D721Med (cell line): ENCODE results near the gene FAAP100.
A peak's percentile ranks its signal among the peaks of the same experiment; 100 is the strongest.

Experiments used
- DNase-seq: peaks from one replicate; pipeline ENCODE4 v3.0.0; 2011; ENCODE audit warnings: low spot score; ENCODE audit not compliant: insufficient read length
- FAIRE-seq: peaks from 2 replicates; lab custom pipeline; 2011; peaks lifted over from hg19 to GRCh38; lab: Jason Lieb, UNC
- TF ChIP-seq, protein P1 (sequence below): IDR thresholded peaks from 2 replicates; pipeline ENCODE4 v1.5.1; 2012; ENCODE audit warnings: mild to moderate bottlenecking, control low read depth; ENCODE audit not compliant: insufficient read depth; ENCODE audit errors: missing control alignments

The FAAP100 gene

DNA sequence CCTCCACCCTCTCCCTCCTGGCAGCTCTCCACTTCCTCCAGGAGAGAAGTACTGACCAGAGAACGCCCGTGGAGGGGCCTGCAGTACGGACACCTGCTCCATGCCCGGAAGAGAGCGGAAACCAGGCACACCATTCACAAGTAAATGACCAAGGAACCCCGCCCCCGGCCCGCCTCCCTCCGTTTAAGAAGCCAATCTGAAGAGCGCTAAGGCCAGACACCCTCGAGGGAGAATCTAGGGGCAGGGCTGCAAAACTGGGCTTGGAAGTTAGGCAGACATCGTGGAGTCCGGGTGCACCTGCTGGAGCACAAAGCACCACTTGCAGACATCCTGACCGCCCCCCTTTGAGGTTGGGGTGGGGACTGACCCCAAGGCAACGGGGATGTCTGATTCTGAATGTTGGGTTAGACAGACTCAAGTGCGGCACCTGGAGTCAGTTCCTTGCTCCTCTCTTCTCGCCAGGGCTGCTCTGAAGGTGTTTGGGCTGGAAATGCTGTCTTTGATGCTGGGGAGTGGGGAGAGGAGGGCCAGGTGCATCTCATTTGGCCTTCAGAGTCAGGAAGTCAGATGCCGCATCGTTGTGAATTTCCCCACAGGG, 964 bp upstream of the FAAP100 start:
- no peak for FAIRE-seq
- peak; percentile 89 for DNase-seq
- TF ChIP-seq, protein P1, sequence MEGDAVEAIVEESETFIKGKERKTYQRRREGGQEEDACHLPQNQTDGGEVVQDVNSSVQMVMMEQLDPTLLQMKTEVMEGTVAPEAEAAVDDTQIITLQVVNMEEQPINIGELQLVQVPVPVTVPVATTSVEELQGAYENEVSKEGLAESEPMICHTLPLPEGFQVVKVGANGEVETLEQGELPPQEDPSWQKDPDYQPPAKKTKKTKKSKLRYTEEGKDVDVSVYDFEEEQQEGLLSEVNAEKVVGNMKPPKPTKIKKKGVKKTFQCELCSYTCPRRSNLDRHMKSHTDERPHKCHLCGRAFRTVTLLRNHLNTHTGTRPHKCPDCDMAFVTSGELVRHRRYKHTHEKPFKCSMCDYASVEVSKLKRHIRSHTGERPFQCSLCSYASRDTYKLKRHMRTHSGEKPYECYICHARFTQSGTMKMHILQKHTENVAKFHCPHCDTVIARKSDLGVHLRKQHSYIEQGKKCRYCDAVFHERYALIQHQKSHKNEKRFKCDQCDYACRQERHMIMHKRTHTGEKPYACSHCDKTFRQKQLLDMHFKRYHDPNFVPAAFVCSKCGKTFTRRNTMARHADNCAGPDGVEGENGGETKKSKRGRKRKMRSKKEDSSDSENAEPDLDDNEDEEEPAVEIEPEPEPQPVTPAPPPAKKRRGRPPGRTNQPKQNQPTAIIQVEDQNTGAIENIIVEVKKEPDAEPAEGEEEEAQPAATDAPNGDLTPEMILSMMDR: peak; percentile 8

DNA sequence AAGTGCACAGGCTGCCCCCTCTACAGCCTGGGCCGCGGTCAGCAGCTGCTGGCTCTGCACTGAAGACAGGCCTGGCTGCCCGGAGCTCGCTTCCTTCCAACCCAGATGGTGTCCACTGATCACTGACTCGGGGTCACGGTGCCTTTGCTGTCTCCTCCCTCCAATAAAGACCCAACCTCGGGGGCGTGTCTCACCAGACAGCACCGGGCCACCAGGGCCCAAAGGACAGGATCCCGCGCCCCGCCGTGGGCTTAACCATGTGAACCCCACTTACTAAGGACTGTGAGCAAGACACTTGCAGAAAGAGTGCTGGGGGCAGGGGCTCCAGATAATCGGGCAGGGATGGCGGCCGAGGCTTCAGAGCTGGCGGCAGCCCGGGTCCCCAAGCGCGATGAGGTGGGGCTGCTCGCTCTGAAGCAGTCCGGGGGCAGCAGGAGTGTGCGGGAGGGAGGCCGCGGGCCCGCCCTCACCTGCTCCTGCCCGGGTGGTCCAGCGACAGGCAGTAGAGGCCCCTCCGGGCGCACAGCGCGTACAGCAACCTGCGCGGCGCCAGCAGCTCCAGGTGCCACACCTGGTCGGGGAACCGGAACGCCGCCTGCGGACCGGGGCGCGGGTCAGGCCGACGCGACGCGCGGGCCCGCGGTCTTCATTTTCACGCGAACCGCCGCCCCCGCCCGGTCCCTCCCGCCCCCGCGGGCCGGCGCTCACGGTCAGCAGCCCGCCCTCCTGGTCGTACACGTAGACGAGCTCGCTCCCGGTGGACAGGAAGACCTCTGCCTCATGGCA, 502 bp downstream of the FAAP100 start:
- TF ChIP-seq, protein P1: no peak
- DNase-seq: no peak
- FAIRE-seq: no peak

DNA sequence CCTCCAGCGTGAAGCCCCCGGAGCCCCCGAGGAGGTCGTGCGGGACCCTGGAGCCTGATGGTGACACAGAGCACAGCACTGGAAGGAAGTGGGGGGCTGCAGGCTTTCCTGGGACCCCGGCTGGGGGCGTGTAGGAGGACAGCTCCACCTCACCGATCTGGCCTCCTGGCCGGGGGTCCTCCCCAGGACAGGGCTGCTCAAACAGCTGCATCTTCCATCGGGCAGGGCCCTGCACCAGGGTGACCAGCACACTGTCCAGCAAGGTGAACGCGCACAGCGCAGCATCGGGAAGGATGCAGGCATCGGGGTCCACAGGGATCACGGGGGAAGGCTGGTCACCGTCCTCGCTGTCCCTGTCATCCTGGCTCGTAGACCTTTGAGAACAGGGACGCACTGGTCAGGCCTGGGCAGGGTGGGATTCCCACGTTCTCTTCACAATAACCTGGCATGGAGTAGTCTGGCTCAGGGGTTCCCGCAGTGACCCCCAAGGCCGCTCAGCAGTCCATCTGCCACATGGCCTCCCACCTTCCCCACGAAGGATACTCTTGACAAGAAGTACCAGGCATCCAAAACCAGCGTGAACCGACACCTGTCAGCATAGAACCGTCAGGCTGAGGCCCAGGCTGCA, 1.2 kb downstream of the FAAP100 start:
- no peak for FAIRE-seq
- TF ChIP-seq, protein P1: no peak
- no peak for DNase-seq

DNA sequence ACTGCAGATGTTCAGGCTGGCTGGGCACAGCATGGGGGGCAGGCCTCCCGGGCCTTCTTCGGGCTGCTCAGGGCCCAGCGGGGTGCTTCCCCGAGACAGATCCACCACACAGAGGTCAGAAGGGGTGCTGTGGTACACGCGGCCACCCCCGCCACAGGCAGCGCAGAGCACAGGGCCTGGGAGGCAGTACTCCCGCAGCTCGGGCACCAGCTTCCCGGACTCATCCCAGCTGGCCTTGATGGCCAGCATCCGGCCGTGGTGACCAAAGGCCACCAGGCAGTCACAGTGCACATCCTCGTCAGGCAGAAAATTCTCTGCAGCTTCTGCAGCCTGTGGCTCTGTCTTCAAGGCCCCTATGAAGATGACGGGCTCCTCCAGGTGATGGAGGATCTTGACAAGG, 1.9 kb downstream of the FAAP100 start:
- no peak for DNase-seq
- TF ChIP-seq, protein P1: no peak
- no peak for FAIRE-seq

DNA sequence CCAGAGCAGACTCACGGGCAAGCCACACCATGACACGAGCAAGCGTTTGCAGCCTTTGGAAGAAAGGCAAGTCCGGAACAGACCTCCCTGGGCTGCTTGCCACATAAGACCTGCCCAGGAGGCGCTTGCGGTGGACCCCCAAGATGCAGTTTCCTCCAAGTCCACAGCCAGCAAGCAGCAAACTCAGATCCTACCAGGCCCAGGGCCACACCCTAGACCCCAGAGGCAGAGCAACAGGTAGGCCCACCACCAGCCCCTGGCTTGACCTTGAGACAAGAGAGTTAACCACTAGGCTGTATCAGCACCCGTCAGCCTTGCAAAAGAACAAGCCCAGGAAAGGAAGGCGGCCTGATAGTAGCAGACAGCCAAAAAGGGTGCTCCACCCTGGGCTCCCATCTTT, 2.3 kb downstream of the FAAP100 start:
- DNase-seq (no peak), FAIRE-seq (no peak)
- TF ChIP-seq, protein P1: no peak

DNA sequence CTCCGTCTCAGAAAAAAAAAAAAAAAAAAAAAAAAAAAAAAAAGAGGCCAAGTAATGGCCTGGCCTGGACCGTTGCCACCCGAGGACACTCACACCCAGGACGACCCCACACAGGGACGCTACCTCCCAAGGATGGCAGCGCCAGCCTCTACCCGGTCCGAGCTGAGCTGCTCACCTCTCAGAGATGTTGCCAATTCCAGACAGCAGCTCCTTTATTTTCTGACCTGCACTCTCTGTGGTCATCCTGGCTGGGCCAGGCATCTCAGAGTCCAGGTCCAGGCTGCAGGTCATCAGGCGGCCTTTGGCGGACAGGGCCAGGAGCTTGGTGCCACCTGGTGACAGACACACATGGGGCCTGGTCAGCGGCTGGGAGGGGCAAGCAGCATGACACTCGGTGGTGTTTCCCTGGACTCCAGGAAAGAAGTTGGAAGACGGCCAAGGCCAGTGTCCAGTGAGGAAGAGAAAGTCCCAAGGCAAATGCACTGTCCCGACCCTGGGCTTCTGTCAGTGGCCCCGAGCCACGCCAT, 3.1 kb downstream of the FAAP100 start:
- FAIRE-seq (no peak), DNase-seq (no peak)
- TF ChIP-seq, protein P1: no peak
